Kidney tubule cell (primary cell): Measurements from ENCODE around the gene FAM200B.

Experiments
- DNase-seq: peaks from one replicate; pipeline ENCODE4 v3.0.0-alpha.2; 2018; ENCODE audit warnings: low spot score

The FAM200B gene

DNA sequence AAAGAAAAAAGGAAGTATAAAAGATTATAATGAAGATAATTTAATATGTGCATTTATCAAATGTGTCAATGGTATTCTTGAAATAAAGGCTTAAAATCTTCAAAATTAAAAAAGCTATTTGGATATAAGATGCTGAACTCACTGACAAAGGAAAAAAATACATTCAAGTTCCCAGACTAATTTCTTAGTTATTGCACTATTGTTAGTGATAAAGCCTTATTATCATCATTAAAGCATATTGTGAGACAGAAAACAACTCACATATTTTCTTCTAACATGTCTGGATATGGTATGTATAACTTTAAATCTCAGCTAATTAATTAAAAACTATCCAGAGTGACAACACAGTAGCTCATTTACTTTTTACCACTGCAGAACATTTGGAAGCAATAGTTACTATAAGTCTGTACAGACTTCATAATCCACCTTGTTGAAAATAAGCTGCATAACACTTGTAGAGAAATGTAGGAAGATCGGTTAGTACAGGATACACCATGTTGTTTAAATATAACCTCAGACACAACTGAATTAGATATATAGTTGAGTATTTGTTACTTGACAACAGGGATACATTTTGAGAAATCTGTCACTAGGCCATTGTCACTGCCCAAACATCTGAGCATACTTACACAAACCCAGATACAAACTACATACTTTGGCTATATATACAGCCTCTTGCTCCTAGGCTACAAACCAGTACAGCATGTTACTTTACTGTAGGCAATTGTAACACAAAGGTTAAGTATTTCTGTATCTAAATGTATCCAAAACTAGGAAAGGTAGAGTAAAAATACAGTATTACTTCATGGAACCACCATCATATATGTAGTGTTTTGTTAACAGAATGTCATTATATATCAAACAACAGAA, 12.8 kb upstream of the FAM200B start:
- DNase-seq = no peak

DNA sequence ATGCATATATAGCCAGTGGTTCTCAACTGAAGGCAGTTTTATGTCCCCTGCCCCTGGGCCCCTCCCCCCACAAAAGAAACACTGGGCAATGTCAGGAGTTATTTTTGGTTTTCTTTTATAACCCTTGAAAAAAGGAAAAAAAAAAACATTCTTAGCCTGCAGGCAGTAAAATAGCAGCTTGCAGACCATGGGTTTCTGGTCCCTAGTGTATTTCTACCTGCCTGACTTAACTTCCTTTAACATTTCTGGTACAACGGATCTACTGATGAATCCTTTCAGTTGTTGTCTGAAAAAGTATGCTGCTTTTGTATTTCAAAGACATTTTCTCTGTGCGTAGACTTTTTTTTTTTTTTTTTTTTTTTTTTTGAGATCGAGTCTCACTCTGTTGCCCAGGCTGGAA, 11.1 kb upstream of the FAM200B start:
- no peak for DNase-seq

DNA sequence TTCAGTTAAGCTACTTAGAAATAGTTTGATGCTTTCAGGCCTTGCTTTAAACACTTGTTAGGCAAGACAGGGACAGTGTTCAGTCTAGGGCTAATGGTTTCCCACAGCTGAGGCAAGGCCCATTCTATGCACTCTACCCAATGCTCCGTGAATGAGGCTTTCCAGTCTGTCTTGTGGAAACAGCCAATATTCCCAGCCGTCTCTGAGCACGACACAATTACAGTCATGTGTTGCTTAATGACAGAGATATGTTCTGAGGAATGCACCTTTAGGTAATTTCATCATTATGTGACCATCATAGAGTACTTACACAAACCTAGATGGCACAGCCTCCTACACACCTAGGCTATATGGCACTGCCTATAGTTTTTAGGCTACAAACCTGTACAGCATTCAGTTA, 9.5 kb upstream of the FAM200B start:
- DNase-seq = no peak

DNA sequence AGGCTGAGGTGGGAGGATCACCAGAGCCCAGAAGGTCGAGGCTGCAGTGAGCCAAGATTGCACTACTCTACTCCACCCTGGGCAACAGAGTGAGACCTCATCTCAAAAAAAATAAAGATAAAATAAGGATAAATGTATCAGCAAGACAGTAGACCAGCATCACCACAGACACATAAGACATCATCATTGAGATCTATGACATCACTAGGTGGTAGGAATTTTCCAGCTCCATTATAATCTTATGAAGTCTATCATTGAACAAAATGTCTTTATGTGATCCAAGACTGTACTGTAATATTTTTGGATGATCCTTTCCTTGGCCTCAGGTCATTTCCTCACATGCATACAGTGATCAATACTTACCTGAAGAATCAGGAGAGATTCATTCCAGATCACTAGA, 8.3 kb upstream of the FAM200B start:
- no peak for DNase-seq

DNA sequence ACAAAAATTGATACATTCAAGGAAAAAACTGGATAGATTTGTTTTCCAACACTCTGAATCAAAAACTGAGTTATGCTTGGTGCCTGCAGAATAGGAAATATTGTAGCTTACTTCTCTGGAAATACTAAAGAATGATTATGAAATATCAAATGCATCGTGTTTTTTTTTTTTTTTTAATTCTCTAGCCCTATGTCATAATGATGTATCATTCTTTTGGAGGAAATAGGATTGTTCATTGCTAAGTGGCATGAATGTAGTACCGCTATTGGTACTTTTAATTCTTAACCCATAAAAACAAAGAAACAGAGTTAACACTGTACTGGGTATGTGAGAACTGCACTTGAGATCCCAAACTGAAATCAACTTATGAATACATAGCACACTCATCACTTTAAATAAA, 7.6 kb upstream of the FAM200B start:
- no peak for DNase-seq

DNA sequence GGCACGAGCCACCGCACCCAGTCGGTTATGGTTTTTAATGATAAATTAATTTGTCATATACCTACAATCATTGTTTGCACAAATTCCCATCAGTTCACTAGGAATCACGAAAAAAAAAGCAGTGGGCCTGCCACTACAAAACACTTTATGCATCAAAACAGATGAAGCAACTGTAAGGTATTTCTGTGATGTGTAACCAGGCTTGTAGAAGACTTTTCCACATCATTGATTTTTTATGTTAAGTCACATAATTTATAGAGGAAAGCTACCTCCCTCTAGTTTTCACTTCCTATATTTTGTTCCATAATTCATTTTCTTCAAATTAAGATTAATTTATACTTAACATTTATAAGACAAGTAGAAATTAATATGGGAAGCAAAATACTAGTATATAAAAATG, 6.7 kb upstream of the FAM200B start:
- DNase-seq = no peak

DNA sequence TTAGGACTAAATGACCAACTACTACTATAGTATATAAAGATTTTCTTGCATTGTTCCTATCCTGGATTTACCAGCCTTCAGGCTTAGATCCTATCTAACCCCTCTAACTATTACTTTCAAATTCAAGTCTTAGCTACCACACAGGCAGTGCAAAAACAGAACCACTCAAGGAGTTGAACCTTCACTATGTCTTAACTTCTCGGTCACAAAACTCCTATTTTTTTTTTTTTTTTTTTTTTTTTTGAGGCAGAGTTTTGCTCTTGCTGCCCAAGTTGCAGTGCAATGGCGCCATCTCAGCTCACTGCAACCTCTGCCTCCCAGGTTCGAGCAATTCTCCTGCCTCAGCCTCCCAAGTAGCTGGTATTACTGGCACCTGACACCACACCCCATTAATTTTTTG, 6.3 kb upstream of the FAM200B start:
- DNase-seq = no peak

DNA sequence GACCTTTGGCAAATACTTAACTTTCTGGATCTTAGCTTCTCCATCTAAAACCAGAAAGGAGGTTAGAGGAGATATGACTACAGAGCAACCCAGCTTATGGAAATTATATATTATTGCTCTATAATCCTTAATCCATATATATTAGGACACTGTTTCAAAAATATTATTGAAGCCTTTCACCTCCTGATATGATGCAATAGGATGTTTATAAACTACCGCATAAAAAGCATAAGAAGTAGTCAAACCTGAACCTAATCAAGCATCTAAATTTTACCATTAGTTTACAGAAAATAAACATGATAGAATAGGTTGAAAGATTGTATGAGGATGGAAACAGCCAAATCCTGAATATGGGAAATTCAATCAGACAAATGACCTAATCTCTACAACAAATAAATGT, 5.6 kb upstream of the FAM200B start:
- no peak for DNase-seq

DNA sequence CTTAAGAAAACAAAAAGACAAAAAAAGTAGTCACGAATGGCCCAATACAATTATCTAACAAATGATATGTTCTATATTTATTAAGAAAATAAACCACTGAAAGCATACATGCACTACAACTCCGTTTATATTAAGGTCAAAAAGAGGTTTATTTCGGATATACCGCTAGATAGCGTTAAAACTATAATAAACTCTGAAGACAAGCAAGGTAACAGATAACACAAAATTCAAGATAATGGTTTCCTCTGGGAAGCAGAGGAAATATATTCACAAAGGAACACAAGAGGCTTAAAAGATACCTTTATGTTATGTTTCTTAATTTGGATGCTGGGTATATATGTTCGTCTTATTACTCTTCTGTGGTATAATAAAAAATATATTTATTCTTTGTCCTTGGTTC, 4.7 kb upstream of the FAM200B start:
- no peak for DNase-seq

DNA sequence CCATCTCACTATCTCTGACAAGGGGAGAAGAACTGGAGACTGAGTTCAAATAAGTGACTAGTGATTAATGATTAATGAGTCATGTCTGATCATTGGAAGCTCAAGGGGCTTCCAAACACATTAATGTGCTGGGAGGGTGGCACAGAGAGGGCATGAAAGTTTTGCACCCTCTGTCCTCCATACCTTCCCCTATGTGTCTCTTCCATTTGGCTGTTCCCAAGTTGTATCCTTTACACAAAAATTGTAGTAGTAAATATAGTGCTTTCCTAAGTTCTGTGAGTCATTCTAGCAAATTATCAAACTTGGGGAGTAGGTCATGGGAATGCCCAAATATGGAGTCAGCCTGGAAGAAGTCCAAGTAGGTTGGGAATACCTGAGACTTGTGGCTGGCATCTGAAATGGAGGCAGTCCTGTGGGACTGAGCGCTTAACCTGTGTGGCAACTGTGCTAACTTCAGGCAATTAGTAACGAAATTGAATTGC, 4.1 kb upstream of the FAM200B start:
- peak; percentile 99 for DNase-seq

DNA sequence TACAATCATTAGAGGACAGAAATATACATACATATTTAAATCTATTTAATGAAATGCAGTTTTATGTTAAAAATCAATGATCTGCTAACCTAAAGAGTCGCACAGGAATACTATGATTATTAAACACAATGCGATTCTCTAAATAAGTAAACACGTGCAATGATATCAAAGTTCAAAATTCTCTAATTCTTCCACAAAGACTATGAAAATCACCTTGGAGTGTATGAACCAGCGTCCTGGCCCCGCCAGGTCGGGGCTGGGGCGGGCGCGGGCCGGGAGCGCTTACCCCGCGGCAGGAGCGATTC, 608 bp upstream of the FAM200B start:
- DNase-seq = peak; percentile 12

DNA sequence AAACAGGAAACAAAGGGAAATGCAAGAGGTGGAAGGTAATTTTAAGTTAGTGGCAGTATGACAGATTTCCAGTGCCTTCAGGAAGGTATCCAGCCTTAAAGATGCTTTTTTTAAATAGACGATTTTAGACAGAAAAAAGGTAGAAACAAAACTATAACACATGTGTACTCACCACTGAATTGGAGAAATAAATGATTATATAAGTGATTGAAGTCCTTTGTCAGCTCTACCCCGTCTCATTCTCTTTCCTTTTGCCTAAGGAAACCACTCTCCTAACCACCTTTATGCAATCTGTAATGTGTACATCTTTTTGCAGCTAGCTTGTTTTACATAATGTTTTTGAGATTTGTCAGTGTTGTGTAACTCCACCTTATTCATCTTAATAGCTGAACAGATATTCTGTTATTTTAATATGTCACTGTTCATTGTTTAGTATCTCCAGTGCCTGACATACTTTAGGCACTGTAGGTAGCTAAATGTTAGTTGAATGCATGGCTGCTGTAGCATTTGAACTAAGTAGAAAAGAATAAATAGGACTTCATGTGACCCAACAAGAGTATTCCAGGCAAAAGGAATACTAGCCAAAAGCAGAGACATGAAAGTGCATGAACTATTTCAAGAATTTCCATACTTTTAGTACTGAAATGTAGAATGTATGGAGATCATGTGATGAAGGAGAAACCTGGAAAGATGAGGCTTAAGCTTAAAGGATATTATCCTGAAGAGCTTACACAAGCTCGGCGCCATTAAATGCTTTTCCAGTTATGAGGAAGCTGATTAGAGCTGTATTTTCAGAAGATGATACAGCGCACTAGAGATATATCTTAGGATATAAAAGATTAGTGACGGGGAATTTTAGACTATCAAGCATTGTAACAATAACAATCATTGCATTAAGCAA, 865 bp downstream of the FAM200B start:
- DNase-seq = peak; percentile 13

DNA sequence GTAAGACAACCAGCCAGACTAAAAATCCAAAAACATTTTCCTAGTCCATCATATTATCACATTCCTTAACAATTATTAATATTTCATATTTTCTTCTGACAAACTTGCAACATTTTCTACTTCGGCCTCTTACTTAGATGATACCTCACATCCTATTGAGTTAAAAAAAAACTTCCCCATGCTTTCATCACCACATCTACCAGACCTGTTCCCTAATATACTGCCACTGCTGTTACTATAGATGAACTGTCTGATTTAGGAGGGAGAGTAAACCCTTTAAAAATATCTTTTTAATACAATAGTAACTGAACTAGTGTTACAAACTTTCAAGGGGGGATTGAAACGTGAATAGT, 1.5 kb downstream of the FAM200B start:
- DNase-seq = no peak

DNA sequence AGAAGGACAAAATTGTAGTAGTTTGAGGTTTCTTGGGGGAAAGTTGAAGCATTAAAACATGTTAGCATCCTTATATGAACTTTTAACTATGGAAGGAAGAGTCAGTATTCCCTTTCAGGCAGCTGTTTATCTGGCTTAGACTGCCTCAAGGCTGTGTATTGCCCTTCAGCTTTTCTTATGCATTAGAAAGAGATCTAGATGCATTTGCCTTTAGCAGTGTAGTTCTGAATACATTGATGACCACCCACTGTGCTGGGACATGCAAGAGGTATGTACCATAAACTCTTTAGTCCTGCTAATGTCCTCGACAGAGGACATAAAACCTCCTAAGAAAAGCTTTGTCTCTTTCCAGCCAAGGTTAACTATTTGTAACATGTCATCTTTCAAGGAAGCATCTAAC, 2.9 kb downstream of the FAM200B start:
- no peak for DNase-seq

DNA sequence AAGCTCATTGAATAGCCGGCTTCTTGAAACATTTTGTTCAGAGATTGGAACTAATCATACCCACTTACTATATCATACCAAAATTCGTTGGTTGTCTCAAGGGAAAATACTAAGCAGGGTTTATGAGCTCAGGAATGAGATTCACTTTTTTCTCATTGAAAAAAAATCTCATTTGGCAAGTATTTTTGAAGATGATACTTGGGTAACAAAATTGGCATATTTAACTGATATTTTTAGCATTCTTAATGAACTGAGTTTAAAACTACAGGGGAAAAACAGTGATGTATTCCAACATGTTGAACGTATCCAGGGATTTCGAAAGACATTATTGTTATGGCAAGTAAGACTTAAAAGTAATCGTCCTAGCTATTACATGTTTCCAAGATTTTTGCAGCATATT, 6.4 kb downstream of the FAM200B start:
- no peak for DNase-seq

DNA sequence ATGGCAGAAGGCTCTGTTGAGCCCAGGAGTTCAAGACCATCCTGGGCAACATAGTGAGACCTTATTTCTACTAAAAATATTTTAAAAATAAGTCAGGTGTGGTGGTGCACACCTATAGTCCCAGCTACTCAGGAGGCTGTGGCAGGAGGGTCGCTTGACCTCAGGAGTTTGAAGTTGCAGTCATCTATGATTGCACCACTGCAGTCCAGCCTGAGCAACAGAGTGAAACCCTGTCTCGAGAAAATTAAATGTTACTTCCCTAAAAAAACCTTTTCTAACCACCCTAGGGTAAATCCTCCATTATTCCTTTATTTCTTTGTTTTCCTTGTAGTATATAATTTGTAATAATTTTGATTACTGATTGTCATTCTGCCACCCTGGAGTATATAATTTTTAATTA, 7.9 kb downstream of the FAM200B start:
- peak; percentile 36 for DNase-seq

DNA sequence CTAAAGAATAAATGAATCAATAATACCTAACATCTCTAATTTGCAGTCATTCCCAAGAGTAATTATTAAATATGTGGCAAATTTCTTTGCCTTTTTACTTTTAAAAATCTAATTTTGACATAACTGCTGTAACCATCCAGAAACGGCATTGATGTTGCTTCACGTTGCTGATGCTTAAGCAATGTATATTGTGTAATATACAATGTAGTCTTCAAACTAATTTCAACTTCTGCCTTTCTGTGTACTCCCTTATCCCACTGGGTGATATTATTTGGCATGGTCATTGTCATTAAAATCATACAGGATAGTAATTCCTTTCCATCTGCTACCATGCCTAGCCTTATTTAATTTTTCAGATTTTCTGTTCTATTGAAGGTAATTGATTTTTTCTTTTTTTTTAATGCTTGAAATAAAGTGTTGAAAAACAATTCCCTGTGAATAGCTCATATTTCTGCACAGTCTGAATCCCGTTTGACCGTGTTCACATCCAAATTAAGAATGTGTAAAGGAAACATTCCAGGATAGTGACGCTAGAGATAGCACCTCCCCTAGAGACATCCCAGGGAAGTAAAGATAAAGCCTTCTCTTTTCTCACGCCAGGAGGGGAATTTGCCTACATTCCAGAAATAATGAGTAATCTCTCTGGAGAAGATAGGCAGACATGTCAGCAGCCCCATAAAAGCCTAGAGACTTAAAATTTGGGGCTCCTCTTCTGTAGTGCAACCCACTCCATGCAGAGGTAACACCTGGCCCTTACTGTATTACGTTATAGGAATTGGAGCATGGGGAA, 8.6 kb downstream of the FAM200B start:
- DNase-seq = peak; percentile 91

DNA sequence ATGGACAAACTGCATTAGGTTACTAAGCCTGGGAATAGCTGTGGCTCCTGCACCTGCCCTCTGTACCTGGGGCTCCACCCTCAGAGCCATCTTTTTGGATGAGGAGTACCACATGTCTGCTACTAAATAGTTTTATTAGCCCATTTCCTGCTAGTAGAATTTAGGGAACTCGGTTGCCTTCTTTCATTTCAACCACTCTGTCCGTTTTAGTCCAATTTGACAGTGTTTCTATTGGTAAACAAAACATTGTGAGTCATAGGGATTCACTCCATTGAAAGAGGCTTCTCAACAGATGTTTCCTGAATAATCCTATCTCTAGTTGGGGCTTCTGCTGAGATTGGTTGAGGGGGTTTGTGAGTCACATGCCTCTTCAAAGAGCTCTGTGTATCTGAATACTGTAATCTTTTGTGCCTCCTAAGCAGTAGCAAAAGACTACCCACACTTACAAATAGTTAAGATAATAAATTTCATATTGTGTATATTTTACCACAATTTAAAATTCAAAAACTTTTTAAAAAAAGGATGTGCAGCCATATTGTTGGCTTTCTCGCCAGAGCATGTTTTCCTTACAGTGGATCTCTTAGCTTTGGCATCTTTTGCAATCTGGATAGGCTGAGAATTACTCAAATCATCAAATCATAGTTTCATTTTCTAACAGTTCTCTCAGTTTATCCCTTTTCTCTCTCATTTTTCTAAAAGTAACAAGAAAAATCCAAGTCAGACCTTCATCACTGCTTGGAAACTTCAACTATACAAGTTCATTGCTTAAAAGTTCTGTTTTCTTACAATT, 9.9 kb downstream of the FAM200B start:
- peak; percentile 37 for DNase-seq

DNA sequence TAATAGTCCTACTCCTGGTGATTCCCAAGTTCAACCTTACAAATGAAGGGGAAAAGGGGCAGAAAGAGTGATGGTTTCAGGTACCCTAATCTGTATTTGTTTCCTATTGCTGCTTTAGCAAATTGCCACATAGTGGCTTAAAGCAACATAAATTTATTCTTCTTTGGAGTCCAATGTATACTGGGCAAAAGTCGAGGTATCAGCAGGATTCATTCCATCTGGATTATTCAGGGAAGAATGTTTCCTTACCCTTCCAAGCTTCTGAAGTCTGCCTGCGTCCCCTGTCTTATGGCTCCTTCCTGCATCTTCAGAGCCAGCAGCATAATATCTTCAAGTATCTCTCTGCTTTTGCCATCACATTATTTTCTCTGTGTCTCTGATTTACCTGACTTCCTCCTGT, 11.0 kb downstream of the FAM200B start:
- DNase-seq = no peak

DNA sequence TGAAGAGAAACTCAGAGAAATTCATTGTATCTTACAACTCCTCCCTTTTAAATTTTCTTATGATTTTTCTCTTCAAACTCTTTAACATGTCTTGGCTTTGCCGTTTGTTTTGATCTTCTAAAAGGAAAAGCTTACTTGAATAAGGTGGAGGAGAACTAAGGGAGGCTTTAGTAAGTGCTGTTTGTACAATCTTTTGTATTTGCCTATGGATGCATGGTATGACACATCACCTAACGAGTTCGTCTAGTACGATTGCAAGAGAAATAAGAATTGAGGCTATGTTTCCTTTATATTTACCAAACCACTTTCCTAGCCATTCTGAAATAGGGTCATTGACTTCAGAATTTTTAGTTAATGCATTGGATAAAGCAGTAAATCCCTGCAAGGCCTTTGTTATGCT, 12.8 kb downstream of the FAM200B start:
- DNase-seq = no peak

DNA sequence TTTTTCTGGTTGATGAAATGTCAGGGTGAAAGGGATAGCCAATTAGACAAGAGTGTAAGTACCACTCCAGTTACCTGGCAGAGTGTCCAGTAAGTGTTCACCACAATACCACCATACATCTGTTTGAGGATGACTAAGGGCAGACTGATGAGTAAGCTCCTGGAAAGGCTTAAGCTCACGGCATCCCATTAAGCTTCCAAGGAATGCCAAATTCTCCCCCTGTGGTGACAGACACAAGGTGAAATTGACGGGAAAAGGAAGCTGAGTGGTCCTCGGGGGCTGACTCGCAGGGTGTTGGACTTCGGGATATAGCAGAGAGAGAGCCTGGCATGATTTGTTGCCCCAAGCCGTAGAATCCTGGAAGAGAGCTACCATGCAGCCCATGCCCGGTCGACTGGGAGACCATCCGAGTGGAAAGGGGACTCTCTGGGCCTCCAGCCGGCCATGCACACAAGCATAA, 13.6 kb downstream of the FAM200B start:
- DNase-seq = peak; percentile 99

DNA sequence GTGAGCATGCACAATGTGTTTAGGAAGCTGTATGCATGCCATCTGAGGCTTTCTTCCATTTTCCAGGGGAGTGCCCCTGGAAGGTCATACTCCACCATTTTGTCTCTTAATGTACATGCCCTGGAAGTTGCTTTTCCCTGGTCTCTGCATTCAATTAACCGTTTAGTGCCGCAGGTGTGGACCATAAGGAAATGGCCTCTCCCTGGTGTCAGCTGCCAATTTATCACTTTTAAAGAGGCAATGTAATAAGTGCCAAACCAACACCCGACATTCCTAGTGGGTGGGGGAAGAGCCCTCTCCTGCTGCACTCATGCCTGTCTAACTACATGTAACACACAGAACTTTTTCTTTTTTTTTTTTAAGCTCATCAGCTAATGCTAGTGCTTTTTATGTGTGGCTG, 14.1 kb downstream of the FAM200B start:
- DNase-seq = no peak
